ENCODE measurements around the gene LYPLAL1.

DNA sequence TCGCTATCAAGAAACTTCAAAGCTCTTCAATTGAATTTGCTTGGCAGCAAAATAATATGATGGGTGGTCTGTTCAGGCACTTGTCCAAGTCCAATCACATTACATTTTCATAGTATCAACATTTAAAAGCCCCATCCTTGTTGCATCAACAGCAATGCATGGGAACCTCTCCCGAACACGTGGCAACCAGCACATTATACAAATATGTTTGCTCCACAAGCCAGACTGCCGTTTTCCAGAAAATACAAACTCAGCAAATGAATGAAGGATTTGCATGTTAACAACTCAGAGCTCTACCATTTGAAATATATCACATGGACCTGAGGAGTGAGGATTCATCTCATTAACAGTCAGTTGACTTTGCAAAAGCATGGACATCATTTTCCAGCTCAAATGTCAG lies 20.0 kb upstream of the LYPLAL1 start:
- TF ChIP-seq, protein P1, sequence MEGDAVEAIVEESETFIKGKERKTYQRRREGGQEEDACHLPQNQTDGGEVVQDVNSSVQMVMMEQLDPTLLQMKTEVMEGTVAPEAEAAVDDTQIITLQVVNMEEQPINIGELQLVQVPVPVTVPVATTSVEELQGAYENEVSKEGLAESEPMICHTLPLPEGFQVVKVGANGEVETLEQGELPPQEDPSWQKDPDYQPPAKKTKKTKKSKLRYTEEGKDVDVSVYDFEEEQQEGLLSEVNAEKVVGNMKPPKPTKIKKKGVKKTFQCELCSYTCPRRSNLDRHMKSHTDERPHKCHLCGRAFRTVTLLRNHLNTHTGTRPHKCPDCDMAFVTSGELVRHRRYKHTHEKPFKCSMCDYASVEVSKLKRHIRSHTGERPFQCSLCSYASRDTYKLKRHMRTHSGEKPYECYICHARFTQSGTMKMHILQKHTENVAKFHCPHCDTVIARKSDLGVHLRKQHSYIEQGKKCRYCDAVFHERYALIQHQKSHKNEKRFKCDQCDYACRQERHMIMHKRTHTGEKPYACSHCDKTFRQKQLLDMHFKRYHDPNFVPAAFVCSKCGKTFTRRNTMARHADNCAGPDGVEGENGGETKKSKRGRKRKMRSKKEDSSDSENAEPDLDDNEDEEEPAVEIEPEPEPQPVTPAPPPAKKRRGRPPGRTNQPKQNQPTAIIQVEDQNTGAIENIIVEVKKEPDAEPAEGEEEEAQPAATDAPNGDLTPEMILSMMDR (IDR thresholded peaks at IDR 0.05; ENCODE audit: low read depth, low read length, poor library complexity, severe bottlenecking), result no peak
- TF ChIP-seq EZH2phosphoT487 (IDR thresholded peaks at IDR 0.05; ENCODE audit: borderline replicate concordance, low read length), result no peak
